Measurements from ENCODE around the gene TFPT. TPM values are rescaled to one million over a fixed set of nuclear protein-coding genes. Genes with fewer than 3 reads are reported as not detected.
A peak's percentile ranks its signal among the peaks of the same experiment; 100 is the strongest.

Gene TFPT
- total and polyA plus RNA-seq, 2 donors (not counting 3 experiments of a cell fraction or from before 2014, with no cell fraction given) = 28.3 to 32.1 TPM

DNA sequence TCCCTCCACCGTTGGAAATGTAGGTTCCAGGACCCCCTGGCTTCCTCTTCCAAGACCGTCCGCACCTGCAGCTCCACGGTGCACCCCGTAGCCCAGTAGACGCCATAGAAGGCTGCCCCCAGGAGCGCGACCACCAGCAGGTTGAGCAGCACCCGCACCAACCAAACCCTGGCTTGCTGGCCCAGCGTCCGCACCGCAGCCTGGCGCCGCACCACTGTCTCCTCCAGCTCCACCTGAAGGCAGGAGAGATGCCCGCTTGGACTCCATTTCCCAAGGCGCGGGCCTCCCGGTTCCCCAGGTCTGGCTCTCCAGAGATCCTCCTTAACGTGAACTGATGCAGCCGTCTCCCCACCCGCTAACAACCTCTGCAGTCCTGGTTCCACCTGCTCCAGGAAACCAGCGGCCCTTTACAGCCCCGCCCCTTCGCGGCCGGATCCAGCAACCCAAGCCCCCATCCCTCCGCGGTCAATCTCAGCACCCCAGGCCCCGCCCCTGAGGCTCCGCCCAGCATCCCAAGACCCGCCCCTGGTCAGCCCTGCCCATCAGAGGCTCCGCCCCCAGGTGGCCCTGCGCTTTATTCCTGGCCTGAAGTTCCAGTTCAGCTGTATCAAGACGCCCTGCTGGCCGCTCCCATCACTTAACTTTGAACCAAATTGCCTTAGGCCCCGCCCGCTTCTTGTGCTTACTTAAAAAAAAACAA is 49.1 kb upstream of the TFPT start:
- Histone ChIP-seq H3K4me1 (ENCODE audit: control insufficient read depth, extremely low read depth, insufficient read depth, low read length) (peaks cover 8% of the 10 kb centered on the region), H3K27ac (ENCODE audit: insufficient read depth, low read depth, low read length) (no peak overlapping the region), H2AFZ (ENCODE audit: low read depth, low read length) (peak overlapping the region; percentile 51), H3K9me1 (replicated peaks; ENCODE audit: control insufficient read depth, extremely low read depth, insufficient read depth, low read length) (no peaks in the 10 kb centered on the region), H3K9ac (replicated peaks; ENCODE audit: extremely low read depth, insufficient read depth, low read length) (no peak overlapping the region), H3K79me2 (ENCODE audit: control insufficient read depth, insufficient read depth, low read length) (no peaks in the 10 kb centered on the region), H4K20me1 (replicated peaks; ENCODE audit: control insufficient read depth, extremely low read depth, insufficient read depth, low read length) (no peaks in the 10 kb centered on the region), H3K36me3 (ENCODE audit: control insufficient read depth in 2 of 2, extremely low read depth in 1 of 2, insufficient read depth in 2 of 2, low read length in 2 of 2) (no peaks in the 10 kb centered on the region), H3K27me3 (ENCODE audit: control insufficient read depth in 2 of 2, insufficient read depth in 2 of 2, low read length in 2 of 2) (peaks cover 0 to 8% of the 10 kb centered on the region in 2 experiments), H3K4me2 (ENCODE audit: insufficient read depth, low read length) (peak overlapping the region; percentile 50), H3K9me3 (replicated peaks; ENCODE audit: control insufficient read depth, insufficient read depth, low read length) (no peaks in the 10 kb centered on the region), H3K4me3 (replicated peaks in 1 of 3; ENCODE audit: insufficient read depth in 1 of 3, low read depth in 1 of 3, low read length in 3 of 3) (peak overlapping the region in 1 of 3 experiments; percentile 22)
- dilution Hi-C loops (cut with MboI; ENCODE audit: extremely low pct_ligation_motif_present, low sequenced_read_pairs) (no loop called here), intact Hi-C loops (cut with micrococcal nuclease) (loop anchor here (1.0 to 5.0 kb wide), 3 partner anchors 26 to 293 kb away; partner anchors contain the start of gene RPS9)
- DNase-seq (ENCODE audit: low read depth, low spot score) = peak; percentile 84
- BruUV-seq (replicated peaks) = no TSS peak
- FAIRE-seq = peak; percentile 83
- no peak for TF ChIP-seq MYC (IDR thresholded peaks at IDR 0.05; ENCODE audit: low read depth, low read length)
- no peak for TF ChIP-seq POLR2A (IDR thresholded peaks at IDR 0.05; ENCODE audit: low read depth, low read length)
- TF ChIP-seq EZH2 (IDR thresholded peaks at IDR 0.05; ENCODE audit: borderline replicate concordance, low read depth, low read length, severe bottlenecking) = no peak
- no peak for TF ChIP-seq GATA2 (IDR thresholded peaks at IDR 0.05; ENCODE audit: insufficient read depth, insufficient read length, low read depth, low read length)
- no peak for TF ChIP-seq JUN (IDR thresholded peaks at IDR 0.05; ENCODE audit: borderline replicate concordance, insufficient read depth, insufficient read length, low read depth)
- no peak for TF ChIP-seq POLR2AphosphoS5 (IDR thresholded peaks at IDR 0.05; ENCODE audit: insufficient read depth, low read depth, low read length)
- TF ChIP-seq, protein P1, sequence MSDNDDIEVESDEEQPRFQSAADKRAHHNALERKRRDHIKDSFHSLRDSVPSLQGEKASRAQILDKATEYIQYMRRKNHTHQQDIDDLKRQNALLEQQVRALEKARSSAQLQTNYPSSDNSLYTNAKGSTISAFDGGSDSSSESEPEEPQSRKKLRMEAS (IDR thresholded peaks at IDR 0.05; ENCODE audit: insufficient read depth, insufficient read length) = no peak
- TF ChIP-seq FOS (IDR thresholded peaks at IDR 0.05; ENCODE audit: borderline replicate concordance, insufficient read depth, low read length) = no peak
- TF ChIP-seq, protein P2, sequence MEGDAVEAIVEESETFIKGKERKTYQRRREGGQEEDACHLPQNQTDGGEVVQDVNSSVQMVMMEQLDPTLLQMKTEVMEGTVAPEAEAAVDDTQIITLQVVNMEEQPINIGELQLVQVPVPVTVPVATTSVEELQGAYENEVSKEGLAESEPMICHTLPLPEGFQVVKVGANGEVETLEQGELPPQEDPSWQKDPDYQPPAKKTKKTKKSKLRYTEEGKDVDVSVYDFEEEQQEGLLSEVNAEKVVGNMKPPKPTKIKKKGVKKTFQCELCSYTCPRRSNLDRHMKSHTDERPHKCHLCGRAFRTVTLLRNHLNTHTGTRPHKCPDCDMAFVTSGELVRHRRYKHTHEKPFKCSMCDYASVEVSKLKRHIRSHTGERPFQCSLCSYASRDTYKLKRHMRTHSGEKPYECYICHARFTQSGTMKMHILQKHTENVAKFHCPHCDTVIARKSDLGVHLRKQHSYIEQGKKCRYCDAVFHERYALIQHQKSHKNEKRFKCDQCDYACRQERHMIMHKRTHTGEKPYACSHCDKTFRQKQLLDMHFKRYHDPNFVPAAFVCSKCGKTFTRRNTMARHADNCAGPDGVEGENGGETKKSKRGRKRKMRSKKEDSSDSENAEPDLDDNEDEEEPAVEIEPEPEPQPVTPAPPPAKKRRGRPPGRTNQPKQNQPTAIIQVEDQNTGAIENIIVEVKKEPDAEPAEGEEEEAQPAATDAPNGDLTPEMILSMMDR (IDR thresholded peaks at IDR 0.05; ENCODE audit: extremely low read depth in 1 of 2, insufficient read depth in 1 of 2, low read depth in 1 of 2, low read length in 2 of 2) = no peak
- CTCF ChIA-PET = interaction anchor here (1.3 kb wide), 1 partner anchor 25 kb away, joined by 3 read pairs; the partner anchor contains the start of gene MBOAT7
- POLR2A ChIA-PET = interaction anchor here (0.5 kb wide), 1 partner anchor 14 kb away, joined by 3 read pairs; no protein-coding TSS in a partner anchor

Measured in endothelial cell of umbilical vein (primary cell).